NOMO-1 treated with dmso at 0.1 percent for 144 hours (cell line): ENCODE data around the gene AFF1.
"Not testable (repeated sequence)": the region's sequence is repeated elsewhere in the genome, so short reads cannot be mapped to it uniquely, and the experiment has no call there.

ENCODE experiments used
- DNase-seq: peaks from one replicate; lab custom pipeline; 2025; ENCODE audit not compliant: unreplicated experiment; lab: John Stamatoyannopoulos, UW

The AFF1 gene

GRCh38 chr4:87034527-87034926 is 99.7 kb downstream of the AFF1 start:
- no peak for DNase-seq

- no peak for DNase-seq
Observed at GRCh38 chr4:87035881-87036509, 101.2 kb downstream of the AFF1 start.

- DNase-seq, result no peak
Observed at GRCh38 chr4:87036713-87037112, 101.9 kb downstream of the AFF1 start.

- not testable (repeated sequence) for DNase-seq
Observed at GRCh38 chr4:87037171-87037570, 102.4 kb downstream of the AFF1 start.

GRCh38 chr4:87037671-87038334 is 103.0 kb downstream of the AFF1 start:
- DNase-seq, result no peak

GRCh38 chr4:87038837-87039615 is 104.2 kb downstream of the AFF1 start:
- no peak for DNase-seq

GRCh38 chr4:87041141-87041540 is 106.3 kb downstream of the AFF1 start:
- DNase-seq, result no peak

- DNase-seq, result no peak
Observed at GRCh38 chr4:87042221-87042620, 107.4 kb downstream of the AFF1 start.

- no peak for DNase-seq
Observed at GRCh38 chr4:87042986-87043820, 108.4 kb downstream of the AFF1 start.

GRCh38 chr4:87044511-87045233 is 109.9 kb downstream of the AFF1 start:
- DNase-seq, result no peak

- DNase-seq, result no peak
Observed at GRCh38 chr4:87045234-87045558, 110.4 kb downstream of the AFF1 start.

- no peak for DNase-seq
Observed at GRCh38 chr4:87045659-87046058, 110.8 kb downstream of the AFF1 start.

GRCh38 chr4:87046121-87046551 is 111.3 kb downstream of the AFF1 start:
- no peak for DNase-seq

- DNase-seq, result no peak
Observed at GRCh38 chr4:87047281-87047798, 112.5 kb downstream of the AFF1 start.

GRCh38 chr4:87049508-87049907 is 114.7 kb downstream of the AFF1 start:
- no peak for DNase-seq

- no peak for DNase-seq
Observed at GRCh38 chr4:87050596-87050995, 115.8 kb downstream of the AFF1 start.

- DNase-seq, result no peak
Observed at GRCh38 chr4:87051121-87051713, 116.4 kb downstream of the AFF1 start.

- no peak for DNase-seq
Observed at GRCh38 chr4:87052615-87053014, 117.8 kb downstream of the AFF1 start.

GRCh38 chr4:87053176-87053658 is 118.4 kb downstream of the AFF1 start:
- DNase-seq, result no peak
